Brain microvascular endothelial cell (primary cell): ENCODE measurements around the gene AP5S1.
A peak's percentile ranks its signal among the peaks of the same experiment; 100 is the strongest.

Experiments used
- DNase-seq: peaks from one replicate; pipeline ENCODE4 v3.0.0-alpha.2; 2020
- H3K27ac ChIP-seq: fragments of 250-450 bp; sonication (Bioruptor Pico); 2 replicates; pipeline ENCODE4 v1.5.1; 2020; ENCODE audit warnings: mild to moderate bottlenecking, moderate library complexity
- H3K27me3 ChIP-seq: fragments of 250-450 bp; sonication (Bioruptor Pico); replicated peaks from 2 replicates; pipeline ENCODE4 v1.5.1; 2020; ENCODE audit warnings: mild to moderate bottlenecking
- H3K36me3 ChIP-seq: fragments of 250-450 bp; sonication (Bioruptor Pico); replicated peaks from 2 replicates; pipeline ENCODE4 v1.5.1; 2020; ENCODE audit warnings: mild to moderate bottlenecking
- H3K4me3 ChIP-seq: 2 replicates; pipeline ENCODE4 v1.5.1; 2011; ENCODE audit warnings: low read depth, mild to moderate bottlenecking, control low read depth, low read length, moderate library complexity
- in situ Hi-C: cut with HindIII; loops from 2 replicates; pipeline ENCODE4 v1.10.0; 2017; ENCODE audit warnings: low sequenced_read_pairs, low pct_ligation_motif_present
- TF ChIP-seq, protein P1 (sequence below): IDR thresholded peaks from 2 replicates; pipeline ENCODE4 v1.5.1; 2011; ENCODE audit warnings: low read depth, mild to moderate bottlenecking, moderate library complexity, low read length, control low read depth, inconsistent platforms; ENCODE audit errors: missing control alignments

The AP5S1 gene

DNA sequence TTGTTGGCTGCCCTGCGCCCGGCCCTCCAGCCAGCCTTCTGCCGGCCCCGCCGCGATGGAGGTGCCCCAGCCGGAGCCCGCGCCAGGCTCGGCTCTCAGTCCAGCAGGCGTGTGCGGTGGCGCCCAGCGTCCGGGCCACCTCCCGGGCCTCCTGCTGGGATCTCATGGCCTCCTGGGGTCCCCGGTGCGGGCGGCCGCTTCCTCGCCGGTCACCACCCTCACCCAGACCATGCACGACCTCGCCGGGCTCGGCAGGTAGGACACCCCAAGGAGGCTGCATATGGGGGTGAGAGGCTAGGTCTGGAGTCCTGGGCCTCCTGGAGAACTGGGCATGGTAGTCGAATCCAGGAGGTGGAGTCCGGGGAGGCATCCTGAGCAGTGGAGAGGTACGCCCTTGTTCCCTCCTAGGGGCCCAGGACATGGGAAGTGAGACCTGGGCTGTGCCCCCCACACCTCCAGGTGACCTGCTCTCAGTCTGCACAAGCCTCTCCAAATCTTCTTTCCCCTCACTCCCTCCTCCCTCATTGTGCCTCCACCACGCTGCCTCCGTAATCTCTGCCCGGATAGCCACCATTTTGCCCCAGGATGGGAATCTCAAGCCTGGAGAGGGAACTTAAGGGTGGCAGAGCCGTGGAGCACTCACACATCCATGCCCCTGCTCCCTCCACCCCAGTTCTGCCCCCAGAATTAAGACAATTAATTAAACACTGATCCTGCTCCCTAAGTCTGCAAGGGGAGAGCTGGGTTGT, 23.7 kb upstream of the AP5S1 start:
- TF ChIP-seq, protein P1, sequence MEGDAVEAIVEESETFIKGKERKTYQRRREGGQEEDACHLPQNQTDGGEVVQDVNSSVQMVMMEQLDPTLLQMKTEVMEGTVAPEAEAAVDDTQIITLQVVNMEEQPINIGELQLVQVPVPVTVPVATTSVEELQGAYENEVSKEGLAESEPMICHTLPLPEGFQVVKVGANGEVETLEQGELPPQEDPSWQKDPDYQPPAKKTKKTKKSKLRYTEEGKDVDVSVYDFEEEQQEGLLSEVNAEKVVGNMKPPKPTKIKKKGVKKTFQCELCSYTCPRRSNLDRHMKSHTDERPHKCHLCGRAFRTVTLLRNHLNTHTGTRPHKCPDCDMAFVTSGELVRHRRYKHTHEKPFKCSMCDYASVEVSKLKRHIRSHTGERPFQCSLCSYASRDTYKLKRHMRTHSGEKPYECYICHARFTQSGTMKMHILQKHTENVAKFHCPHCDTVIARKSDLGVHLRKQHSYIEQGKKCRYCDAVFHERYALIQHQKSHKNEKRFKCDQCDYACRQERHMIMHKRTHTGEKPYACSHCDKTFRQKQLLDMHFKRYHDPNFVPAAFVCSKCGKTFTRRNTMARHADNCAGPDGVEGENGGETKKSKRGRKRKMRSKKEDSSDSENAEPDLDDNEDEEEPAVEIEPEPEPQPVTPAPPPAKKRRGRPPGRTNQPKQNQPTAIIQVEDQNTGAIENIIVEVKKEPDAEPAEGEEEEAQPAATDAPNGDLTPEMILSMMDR, result no peak
- in situ Hi-C loops, result no loop called here
- Histone ChIP-seq H3K27ac (no peak overlapping the region), H3K4me3 (peak overlapping the region; percentile 83), H3K27me3 (no peaks in the 10 kb centered on the region), H3K36me3 (no peaks in the 10 kb centered on the region)
- DNase-seq, result no peak

DNA sequence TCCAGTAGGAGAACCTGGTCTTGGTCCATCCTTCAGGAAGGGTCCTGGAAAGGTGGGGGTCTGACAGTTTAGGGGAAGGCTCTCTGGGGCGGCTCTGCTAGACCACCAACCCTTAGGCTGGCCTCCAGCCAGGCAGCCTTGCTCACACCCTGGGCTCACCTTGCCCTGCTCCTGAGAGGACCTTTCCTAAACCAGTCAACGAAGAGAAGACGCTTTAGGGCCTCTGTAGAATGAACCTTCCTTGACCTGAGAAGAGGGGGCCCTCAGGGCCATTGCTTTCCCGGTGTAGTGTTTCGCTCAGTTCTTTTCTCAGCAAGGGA, 23.2 kb upstream of the AP5S1 start:
- Histone ChIP-seq H3K4me3 (peak overlapping the region; percentile 83), H3K36me3 (peaks cover 5% of the 10 kb centered on the region), H3K27me3 (no peaks in the 10 kb centered on the region), H3K27ac (no peak overlapping the region)
- TF ChIP-seq, protein P1, result no peak
- in situ Hi-C loops, result no loop called here
- DNase-seq, result no peak

DNA sequence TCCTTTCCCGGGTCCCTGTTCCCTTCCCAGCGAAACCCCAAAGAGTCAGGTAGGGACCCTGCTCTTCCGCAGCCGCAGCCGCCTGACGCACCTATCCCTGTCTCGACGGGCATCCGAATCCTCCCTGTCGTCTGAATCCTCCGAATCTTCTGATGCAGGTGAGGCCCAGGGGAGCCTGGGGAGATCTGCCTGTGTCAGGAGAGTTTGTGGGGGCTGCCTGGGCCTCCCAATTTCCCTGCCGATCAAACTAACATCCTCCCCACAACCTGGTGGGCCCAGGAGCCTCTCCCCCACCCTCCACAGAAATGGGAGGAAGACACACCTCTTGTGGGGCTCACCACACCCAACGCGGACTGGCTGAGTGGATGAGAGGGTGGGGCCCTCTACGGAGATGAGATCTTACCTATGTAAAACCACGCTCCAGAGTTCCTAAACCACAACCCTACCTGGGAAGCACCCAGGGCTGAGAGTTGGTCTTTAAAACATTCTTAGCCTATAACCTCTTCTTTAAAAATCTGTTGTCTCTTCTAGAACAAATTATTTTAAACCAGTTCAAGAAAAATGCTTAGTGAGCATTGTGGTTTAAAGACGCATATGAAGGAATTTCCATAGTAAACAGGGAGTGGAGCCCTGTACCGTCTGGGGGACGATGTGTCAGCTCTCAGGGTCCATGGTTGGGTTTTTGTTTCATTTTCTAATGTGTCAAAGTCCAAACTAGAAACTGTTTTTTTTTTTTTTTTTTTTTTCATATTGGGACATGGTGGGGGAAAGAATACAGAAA, 22.6 kb upstream of the AP5S1 start:
- in situ Hi-C loops, result no loop called here
- Histone ChIP-seq H3K27ac (no peak overlapping the region), H3K36me3 (peaks cover 8% of the 10 kb centered on the region), H3K27me3 (no peaks in the 10 kb centered on the region), H3K4me3 (peak overlapping the region; percentile 83)
- TF ChIP-seq, protein P1, result no peak
- DNase-seq, result no peak

DNA sequence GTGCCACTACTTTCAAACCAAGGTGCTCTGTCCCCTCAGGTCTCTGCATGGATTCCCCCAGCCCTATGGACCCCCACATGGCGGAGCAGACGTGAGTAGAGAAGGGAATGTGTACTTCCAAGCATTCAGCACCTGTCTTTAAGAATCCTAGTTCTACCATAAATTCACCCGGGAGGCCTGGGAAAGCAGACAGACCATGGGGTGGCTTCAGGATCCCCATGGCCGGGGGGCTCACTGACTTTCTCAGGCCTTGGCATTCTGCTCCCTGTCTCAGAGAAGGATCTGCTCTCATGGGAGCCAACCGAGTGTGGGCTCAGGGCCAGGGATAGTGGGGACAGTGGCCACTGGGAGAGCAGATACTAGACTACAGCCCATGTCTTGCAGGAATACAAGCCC, 22.0 kb upstream of the AP5S1 start:
- Histone ChIP-seq H3K27me3 (no peaks in the 10 kb centered on the region), H3K36me3 (peaks cover 14% of the 10 kb centered on the region), H3K4me3 (no peak overlapping the region), H3K27ac (no peak overlapping the region)
- TF ChIP-seq, protein P1, result no peak
- in situ Hi-C loops, result no loop called here
- DNase-seq, result no peak

DNA sequence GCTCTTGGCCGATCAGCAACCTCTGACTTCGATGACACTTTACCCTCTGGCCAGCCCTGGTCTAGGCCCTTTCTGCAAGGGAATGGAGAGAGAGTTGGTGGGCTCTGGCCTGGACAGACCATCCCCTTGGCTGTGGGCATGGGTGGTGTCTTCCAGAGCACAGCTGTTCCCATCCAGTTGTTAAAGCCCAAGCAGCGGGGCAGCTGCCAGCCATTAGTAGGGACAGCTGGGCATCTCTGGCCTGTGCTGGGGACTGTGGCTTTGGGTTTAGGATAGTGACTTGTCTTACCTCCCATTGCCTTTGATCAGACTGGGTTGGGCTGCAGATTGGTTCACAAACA, 21.5 kb upstream of the AP5S1 start:
- no peak overlapping the region for H3K27ac ChIP-seq
- in situ Hi-C loops, result no loop called here

More for the DNA sequence above, 21.5 kb upstream of the AP5S1 start:
- Histone ChIP-seq H3K4me3 (no peak overlapping the region), H3K27me3 (no peaks in the 10 kb centered on the region), H3K36me3 (peaks cover 19% of the 10 kb centered on the region)
- DNase-seq, result no peak
- TF ChIP-seq, protein P1, result no peak
